HG02571 (cell line): ENCODE measurements around the gene LCLAT1.
"Not testable (repeated sequence)": the region's sequence is repeated elsewhere in the genome, so short reads cannot be mapped to it uniquely, and the experiment has no call there.

ENCODE experiments used
- ATAC-seq: cut with Tn5 transposase; IDR thresholded peaks from one replicate; pipeline ENCODE4 v1.9.1; 2021; ENCODE audit warnings: mild to moderate bottlenecking, moderate library complexity; ENCODE audit not compliant: unreplicated experiment

LCLAT1 gene

GRCh38 chr2:30453498-30453897, 6.5 kb downstream of the LCLAT1 start:
- no peak for ATAC-seq

- no peak for ATAC-seq
These were observed 7.5 kb downstream of the LCLAT1 start for GRCh38 chr2:30454571-30454970.

- no peak for ATAC-seq
These were observed 8.2 kb downstream of the LCLAT1 start for GRCh38 chr2:30455114-30455738.

GRCh38 chr2:30456106-30456505, 9.1 kb downstream of the LCLAT1 start:
- no peak for ATAC-seq

GRCh38 chr2:30456579-30456978, 9.5 kb downstream of the LCLAT1 start:
- ATAC-seq = no peak

- no peak for ATAC-seq
These were observed 10.2 kb downstream of the LCLAT1 start for GRCh38 chr2:30457296-30457695.

- no peak for ATAC-seq
These were observed 12.1 kb downstream of the LCLAT1 start for GRCh38 chr2:30459140-30459539.

- no peak for ATAC-seq
These were observed 15.2 kb downstream of the LCLAT1 start for GRCh38 chr2:30462131-30462857.

- ATAC-seq = no peak
These were observed 16.5 kb downstream of the LCLAT1 start for GRCh38 chr2:30463535-30463934.

- ATAC-seq = no peak
These were observed 17.6 kb downstream of the LCLAT1 start for GRCh38 chr2:30464544-30465170.

GRCh38 chr2:30465171-30465545, 18.1 kb downstream of the LCLAT1 start:
- no peak for ATAC-seq

- no peak for ATAC-seq
These were observed 19.2 kb downstream of the LCLAT1 start for GRCh38 chr2:30466216-30466615.

- ATAC-seq = not testable (repeated sequence)
These were observed 20.2 kb downstream of the LCLAT1 start for GRCh38 chr2:30467062-30467826.

GRCh38 chr2:30470426-30470825, 23.4 kb downstream of the LCLAT1 start:
- ATAC-seq = no peak

GRCh38 chr2:30472326-30472725, 25.3 kb downstream of the LCLAT1 start:
- no peak for ATAC-seq

GRCh38 chr2:30475542-30475941, 28.5 kb downstream of the LCLAT1 start:
- ATAC-seq = no peak

- no peak for ATAC-seq
These were observed 29.6 kb downstream of the LCLAT1 start for GRCh38 chr2:30476636-30477035.

- ATAC-seq = no peak
These were observed 33.8 kb downstream of the LCLAT1 start for GRCh38 chr2:30480703-30481322.

GRCh38 chr2:30481323-30481800, 34.3 kb downstream of the LCLAT1 start:
- no peak for ATAC-seq

GRCh38 chr2:30482011-30482410, 35.0 kb downstream of the LCLAT1 start:
- no peak for ATAC-seq

GRCh38 chr2:30484145-30484544, 37.1 kb downstream of the LCLAT1 start:
- no peak for ATAC-seq
